ENCODE measurements around the gene POM121L2. TPM values are rescaled to one million over a fixed set of nuclear protein-coding genes. Genes with fewer than 3 reads are reported as not detected.
"Not testable (repeated sequence)": the region's sequence is repeated elsewhere in the genome, so short reads cannot be mapped to it uniquely, and the experiment has no call there.

Gene POM121L2
- total RNA-seq, 4 donors from 2014 or later, result not detected

GRCh38 chr6:27268803-27269202 is 43.3 kb downstream of the POM121L2 start:
- no peak for DNase-seq (ENCODE audit: low spot score in 2 of 2)
- no peaks in the 10 kb centered on the region for H3K36me3 ChIP-seq
- H3K4me3 ChIP-seq, result no peak overlapping the region
- no peaks in the 10 kb centered on the region for H3K4me1 ChIP-seq
- H3K27ac ChIP-seq, result no peak overlapping the region
- H3K27me3 ChIP-seq, result peaks cover 73% of the 10 kb centered on the region
- 92% methylated on average over 14 of the region's 14 CpGs for WGBS
- no peaks in the 10 kb centered on the region for H3K9me3 ChIP-seq
- no peak for TF ChIP-seq EP300 (IDR thresholded peaks at IDR 0.05)
- no peak for TF ChIP-seq POLR2A (IDR thresholded peaks at IDR 0.05)
- TF ChIP-seq POLR2AphosphoS5 (IDR thresholded peaks at IDR 0.05), result no peak
- TF ChIP-seq CTCF (IDR thresholded peaks at IDR 0.05), result no peak

GRCh38 chr6:27267857-27268434 is 44.1 kb downstream of the POM121L2 start:
- no peak for TF ChIP-seq CTCF (IDR thresholded peaks at IDR 0.05)
- no peak for TF ChIP-seq POLR2A (IDR thresholded peaks at IDR 0.05)
- TF ChIP-seq EP300 (IDR thresholded peaks at IDR 0.05), result no peak
- no peak for TF ChIP-seq POLR2AphosphoS5 (IDR thresholded peaks at IDR 0.05)
- 20% methylated on average over 22 of the region's 22 CpGs for WGBS
- Histone ChIP-seq H3K27me3 (peaks cover 72% of the 10 kb centered on the region), H3K4me1 (no peaks in the 10 kb centered on the region), H3K9me3 (no peaks in the 10 kb centered on the region), H3K36me3 (no peaks in the 10 kb centered on the region), H3K4me3 (no peak overlapping the region), H3K27ac (no peak overlapping the region)
- no peak for DNase-seq (ENCODE audit: low spot score in 2 of 2)

GRCh38 chr6:27267003-27267402 is 45.1 kb downstream of the POM121L2 start:
- not testable (repeated sequence) for H3K9me3 ChIP-seq; H3K36me3 ChIP-seq; H3K27ac ChIP-seq; H3K4me1 ChIP-seq; DNase-seq (ENCODE audit: low spot score in 2 of 2); H3K4me3 ChIP-seq
- 96% methylated on average over 3 of the region's 3 CpGs for WGBS
- peaks cover 68% of the 10 kb centered on the region for H3K27me3 ChIP-seq

- Histone ChIP-seq H3K36me3 (no peaks in the 10 kb centered on the region), H3K27me3 (peaks cover 81% of the 10 kb centered on the region), H3K4me3 (no peak overlapping the region), H3K9me3 (no peaks in the 10 kb centered on the region), H3K27ac (no peak overlapping the region), H3K4me1 (no peaks in the 10 kb centered on the region)
- no peak for DNase-seq (ENCODE audit: low spot score in 2 of 2)
- 82% methylated on average over 8 of the region's 8 CpGs for WGBS
- TF ChIP-seq POLR2A (IDR thresholded peaks at IDR 0.05), result no peak
- no peak for TF ChIP-seq EP300 (IDR thresholded peaks at IDR 0.05)
- TF ChIP-seq CTCF (IDR thresholded peaks at IDR 0.05), result no peak
- TF ChIP-seq POLR2AphosphoS5 (IDR thresholded peaks at IDR 0.05), result no peak
Observed at GRCh38 chr6:27263886-27264285, 48.2 kb downstream of the POM121L2 start.

GRCh38 chr6:27260836-27261375 is 51.2 kb downstream of the POM121L2 start:
- TF ChIP-seq POLR2AphosphoS5 (IDR thresholded peaks at IDR 0.05) (no peak), POLR2A (IDR thresholded peaks at IDR 0.05) (no peak), EP300 (IDR thresholded peaks at IDR 0.05) (no peak), CTCF (IDR thresholded peaks at IDR 0.05) (no peak)
- Histone ChIP-seq H3K27ac (no peak overlapping the region), H3K4me1 (no peaks in the 10 kb centered on the region), H3K27me3 (peaks cover 68% of the 10 kb centered on the region), H3K9me3 (no peaks in the 10 kb centered on the region), H3K4me3 (no peak overlapping the region), H3K36me3 (no peaks in the 10 kb centered on the region)
- 9% methylated on average over 30 of the region's 30 CpGs for WGBS
- DNase-seq (ENCODE audit: low spot score in 2 of 2), result no peak

- TF ChIP-seq POLR2AphosphoS5 (IDR thresholded peaks at IDR 0.05) (no peak), CTCF (IDR thresholded peaks at IDR 0.05) (no peak), POLR2A (IDR thresholded peaks at IDR 0.05) (no peak), EP300 (IDR thresholded peaks at IDR 0.05) (no peak)
- H3K36me3 ChIP-seq, result no peaks in the 10 kb centered on the region
Observed at GRCh38 chr6:27260369-27260768, 51.7 kb downstream of the POM121L2 start.

More at GRCh38 chr6:27260369-27260768, 51.7 kb downstream of the POM121L2 start:
- no peak for DNase-seq (ENCODE audit: low spot score in 2 of 2)
- Histone ChIP-seq H3K27ac (no peak overlapping the region), H3K4me3 (no peak overlapping the region), H3K27me3 (peaks cover 64% of the 10 kb centered on the region), H3K4me1 (no peaks in the 10 kb centered on the region), H3K9me3 (no peaks in the 10 kb centered on the region)
- 14% methylated on average over 21 of the region's 21 CpGs for WGBS

Measured in suprapubic skin (tissue), 4 donors.